GM18873 (cell line): Measurements from ENCODE around the gene PANK1.

ENCODE experiments used
- ATAC-seq: cut with Tn5 transposase; IDR thresholded peaks from one replicate; pipeline ENCODE4 v1.9.1; 2021; ENCODE audit warnings: mild to moderate bottlenecking, moderate library complexity, moderate number of reproducible peaks; ENCODE audit not compliant: unreplicated experiment, low FRiP score

The PANK1 gene

GRCh38 chr10:89652806-89653370 is 7.8 kb upstream of the PANK1 start:
- ATAC-seq = no peak

DNA sequence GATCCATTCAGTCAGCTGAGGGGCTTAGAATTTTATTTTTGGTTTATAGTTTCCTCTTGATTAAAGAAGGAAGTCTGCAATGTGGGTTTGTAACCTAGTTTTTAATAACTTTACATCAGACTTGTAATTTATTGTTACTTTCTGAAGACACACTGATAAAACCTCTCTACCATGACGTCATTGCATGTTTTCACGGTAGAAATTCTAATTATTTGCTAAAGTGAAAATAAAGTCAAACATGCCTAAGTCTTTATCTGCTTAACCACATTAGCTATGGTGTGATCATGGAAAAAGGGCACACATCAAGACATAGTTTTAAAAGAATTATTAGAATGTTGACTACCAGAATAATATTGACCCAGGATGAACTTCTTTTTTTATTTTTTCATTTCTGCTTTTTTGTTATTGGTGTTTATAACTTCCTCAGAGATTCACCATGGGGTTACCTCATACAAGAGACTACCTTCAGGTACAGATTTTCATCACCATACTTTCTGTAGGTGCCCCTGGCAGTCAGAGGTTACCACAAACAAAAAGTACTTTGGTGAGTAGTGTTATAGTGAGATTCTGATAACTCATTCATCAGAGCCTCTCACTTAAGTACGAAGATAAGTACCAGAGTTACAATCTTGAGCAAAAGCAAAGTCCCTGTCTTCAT is 7.0 kb upstream of the PANK1 start:
- no peak for ATAC-seq

GRCh38 chr10:89651205-89651915 is 6.3 kb upstream of the PANK1 start:
- no peak for ATAC-seq

- ATAC-seq = no peak
Measured at GRCh38 chr10:89649051-89649450, 4.0 kb upstream of the PANK1 start.

DNA sequence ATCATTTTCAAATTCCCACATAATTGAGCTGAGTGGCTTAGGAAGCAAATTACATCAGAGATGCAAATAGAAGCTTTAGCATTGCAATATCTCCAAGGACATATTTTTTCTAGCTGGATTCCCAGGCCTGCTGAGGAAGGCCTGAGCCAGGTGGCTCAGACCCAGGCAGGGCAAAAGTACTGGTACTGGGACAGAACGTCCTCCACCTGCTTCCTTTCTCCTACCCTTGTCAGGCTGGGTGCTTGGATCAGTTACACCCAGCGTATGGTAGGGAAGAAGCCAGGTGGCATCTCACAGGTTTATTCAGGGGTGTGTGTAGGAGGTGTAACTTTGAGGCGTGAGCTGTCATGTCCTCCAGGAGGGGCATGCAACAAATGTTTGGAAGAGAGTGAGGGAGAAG is 3.0 kb upstream of the PANK1 start:
- ATAC-seq = no peak

DNA sequence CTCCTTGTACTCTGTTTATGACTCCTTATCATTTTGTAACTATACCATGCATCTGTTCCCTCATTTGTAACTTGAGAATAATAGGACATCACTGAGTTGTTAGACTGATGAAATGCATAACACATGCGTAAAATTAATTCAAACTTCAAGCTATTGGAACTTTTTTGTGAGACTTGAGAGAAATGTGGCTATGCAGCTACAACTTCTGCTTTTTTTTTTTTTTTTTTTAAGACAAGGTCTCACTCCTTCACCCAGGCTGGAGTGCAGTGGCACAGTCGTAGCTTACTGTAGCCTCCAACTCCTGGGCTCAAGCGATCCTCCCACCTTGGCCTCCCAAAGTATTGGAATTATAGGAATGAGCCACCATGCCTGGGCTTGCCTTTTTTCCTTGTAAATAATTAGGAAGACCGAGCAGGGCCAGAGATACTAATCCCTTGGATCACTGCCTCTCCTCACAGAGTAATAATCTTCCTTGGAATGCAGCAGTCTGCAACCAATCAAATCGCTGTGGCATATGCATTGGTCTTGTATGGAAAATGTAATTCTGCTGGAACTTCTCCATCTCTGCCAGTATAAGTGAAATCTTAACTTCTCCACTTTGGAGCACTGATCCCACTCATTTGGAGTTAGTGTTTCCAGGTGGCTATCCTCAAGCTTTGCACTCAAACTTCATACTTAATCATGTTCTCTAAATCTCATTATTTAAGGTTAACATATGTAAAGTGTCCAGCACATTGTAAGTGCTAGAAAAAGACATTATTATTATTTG is 2.0 kb upstream of the PANK1 start:
- ATAC-seq = no peak

DNA sequence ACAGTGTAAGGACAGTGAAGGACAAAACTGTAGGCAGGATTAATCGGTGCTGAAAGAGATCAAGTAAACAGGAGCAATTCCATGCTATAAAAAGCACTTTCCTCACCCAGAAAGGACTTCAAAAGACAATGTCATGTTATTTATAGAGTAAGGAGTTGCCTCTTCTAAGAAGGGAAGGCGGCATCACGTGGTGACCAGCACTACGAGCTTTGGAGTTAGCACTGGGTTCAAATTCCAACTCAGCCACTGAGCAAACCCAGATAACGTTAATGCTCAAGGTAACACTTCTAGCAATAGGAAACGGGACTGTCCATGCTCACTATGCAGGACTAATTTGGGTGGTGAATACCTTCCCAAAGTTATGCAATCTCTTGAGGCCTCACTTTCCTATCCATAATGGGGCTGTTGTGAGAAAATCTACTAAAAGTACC is 715 bp upstream of the PANK1 start:
- ATAC-seq = no peak

DNA sequence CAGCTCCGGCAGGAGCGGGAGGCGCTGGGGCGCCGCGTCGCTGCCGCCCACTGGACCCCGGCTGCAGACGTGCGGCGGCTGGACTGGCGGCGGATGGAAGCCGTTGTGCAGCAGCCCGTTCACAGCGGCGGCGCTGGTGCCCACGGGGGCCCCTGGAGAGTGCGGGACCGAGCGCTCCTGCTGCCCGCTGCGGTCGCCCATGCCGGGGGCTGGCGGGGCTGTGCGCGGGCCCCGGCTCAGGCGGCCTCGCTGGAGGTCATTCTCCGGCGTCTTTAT is 413 bp downstream of the PANK1 start:
- peak; percentile 20 for ATAC-seq

DNA sequence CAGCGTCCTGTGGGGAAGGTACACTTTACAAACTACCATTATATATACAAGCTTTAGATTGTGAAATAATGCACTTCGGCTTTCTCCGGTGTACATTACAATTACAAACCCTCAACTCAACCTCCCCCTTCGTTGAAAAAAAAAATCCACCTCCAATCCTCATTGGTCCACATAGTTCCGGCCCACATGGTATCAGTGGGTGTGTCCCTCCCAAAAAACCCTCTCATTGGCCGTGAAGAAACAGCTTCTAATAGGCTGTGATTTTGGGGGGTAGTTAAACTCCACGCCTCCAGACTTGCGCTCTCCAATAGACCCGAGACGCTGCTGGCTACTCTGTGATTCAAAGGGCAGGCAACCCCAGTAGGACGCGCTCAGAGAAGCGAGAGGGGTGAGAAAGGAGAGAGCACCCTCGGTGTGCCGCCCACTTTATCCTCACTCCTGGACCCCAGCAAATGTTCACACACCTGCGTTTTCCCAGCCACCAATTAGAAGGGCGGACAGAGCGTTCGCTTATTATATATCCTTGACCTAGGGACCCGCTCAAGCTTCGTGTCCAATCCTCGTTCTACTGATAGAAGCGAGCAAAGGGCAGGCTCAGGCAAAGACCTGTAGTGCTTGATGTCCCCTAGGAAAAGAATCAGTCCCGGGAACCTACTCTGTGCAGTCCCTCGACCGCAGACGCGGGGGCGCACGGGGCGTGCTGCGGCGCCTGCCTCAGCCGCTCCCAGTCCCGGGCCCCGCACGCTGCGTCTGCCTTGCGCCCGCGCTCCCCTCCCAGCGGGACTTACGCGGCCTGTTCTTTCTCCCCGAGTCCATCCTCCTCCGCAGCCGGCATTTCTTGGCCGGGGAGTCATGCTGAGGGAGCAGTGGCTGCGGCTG is 991 bp downstream of the PANK1 start:
- peak; percentile 90 for ATAC-seq

DNA sequence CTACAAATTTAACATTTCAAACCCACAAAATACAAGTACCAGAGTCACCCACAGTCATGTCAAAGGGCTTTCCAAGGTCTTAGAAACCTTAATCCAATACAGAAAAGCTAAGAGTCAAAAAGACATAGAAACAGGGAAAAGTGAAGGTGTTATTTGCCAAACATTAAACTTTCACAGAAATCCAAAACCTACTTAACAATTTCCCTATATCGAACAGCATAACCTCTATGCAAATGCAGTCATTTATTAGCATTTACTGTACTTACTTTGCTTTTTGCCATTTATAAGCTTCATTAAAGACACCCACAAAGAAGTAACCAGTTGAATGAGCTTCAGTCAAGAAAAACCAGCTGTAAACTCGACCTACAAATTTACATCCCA is 1.6 kb downstream of the PANK1 start:
- no peak for ATAC-seq

GRCh38 chr10:89642193-89642592 is 2.8 kb downstream of the PANK1 start:
- no peak for ATAC-seq

DNA sequence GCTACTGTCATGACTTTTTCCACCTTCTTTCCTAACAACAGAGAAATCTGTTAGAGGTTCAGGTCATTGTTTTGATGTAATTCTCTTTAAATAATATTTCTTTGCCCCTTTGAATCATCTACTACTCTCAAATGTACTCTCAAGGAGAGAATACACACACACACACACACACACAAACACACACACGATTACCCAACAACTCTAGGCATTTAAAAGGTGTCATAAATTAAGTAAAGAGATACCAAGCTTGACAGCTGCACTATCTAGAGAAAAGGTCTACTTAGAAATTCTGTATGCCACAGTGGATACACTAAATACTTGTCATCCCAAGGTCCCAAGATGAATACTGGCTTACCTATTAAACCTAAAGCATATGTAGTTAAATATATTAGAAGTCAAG is 4.8 kb downstream of the PANK1 start:
- ATAC-seq = no peak

GRCh38 chr10:89639326-89639725 is 5.7 kb downstream of the PANK1 start:
- no peak for ATAC-seq

DNA sequence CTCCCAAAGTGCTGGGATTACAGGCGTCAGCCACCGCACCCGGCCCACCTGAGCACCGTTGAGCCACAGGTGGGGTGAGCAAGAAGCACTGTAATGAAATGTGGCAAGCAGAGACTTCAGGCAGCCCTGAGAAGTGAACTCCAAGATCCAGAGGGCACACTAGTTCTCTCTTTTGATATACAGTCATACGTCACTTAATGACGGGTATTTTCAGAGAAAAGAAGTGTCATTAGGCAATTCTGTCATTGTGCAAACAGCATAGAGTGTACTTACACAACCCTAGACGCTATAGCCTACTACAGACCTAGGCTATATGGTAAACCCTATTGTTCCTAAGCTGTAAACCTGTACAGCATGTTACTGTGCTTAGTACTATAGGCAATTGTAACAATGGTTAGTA is 7.9 kb downstream of the PANK1 start:
- ATAC-seq = no peak

- ATAC-seq = no peak
Measured at GRCh38 chr10:89634637-89635036, 10.4 kb downstream of the PANK1 start.

- ATAC-seq = no peak
Measured at GRCh38 chr10:89633484-89633883, 11.6 kb downstream of the PANK1 start.

GRCh38 chr10:89632824-89633223 is 12.2 kb downstream of the PANK1 start:
- no peak for ATAC-seq

DNA sequence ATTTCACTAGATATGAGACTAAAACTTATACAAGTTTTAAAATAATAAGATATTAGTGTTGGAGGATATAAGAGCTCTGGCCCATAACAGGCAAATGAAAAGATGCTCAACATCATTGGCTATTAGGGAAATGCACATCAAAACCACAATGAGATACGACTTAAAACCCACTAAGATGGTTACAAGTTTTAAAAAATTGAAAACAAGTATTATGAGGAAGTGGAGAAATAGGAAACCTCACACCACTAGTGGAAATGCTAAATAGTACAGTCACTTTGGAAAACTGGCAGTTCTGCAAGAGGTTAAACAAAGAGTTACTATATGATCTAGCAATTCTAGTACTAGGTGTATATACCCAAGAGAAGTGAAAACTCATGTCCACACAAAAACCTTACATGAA is 17.2 kb downstream of the PANK1 start:
- no peak for ATAC-seq

DNA sequence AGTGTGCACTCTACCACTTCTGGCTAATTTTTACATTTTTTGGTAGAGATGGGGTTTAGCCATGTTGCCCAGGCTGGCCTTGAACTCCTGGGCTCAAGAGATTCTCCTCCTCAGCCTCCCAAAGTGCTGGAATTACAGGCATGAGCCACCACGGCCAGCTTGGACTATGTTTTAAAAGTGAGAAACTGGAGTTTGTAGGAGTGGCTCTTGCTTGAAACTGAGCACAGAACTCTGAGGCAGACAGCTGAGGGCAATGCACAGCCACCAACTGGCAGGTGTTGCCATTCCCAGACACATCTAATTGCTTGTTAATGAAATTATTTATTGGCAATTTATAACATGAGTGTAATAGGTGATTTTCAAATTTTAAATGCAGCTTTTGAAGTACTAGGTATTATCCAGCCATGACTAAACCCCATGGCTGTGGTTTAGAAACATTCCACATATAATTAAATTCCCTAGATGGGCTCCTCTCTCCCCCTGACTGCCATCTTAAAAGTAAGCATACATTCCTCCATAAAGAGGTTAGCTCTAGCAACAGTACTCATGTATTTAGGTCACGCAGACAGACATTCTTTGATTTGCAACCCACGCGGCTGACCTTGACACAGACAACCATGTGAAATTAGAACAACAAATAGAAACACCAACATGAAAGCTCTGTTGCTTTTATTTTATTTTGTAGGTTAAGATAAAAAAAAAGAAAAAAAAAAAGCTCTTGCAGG is 19.8 kb downstream of the PANK1 start:
- ATAC-seq = no peak

DNA sequence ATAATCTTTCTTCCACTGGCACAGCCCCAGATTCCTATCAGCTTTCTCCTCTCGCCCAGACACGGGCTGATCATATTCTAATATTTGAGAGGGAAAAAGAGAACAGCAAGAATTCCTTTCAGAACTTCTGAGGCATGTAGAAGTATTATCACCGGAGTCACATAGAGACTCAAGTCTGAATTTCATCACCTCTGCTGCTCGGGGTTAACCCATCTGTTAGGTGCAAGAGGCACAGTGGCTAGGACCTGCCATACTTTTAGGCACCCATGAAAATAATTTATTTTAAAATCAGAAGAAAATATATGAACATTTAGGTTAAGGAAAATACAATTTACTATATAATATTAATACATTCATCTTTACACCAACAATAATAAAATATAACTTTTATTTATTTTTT is 21.0 kb downstream of the PANK1 start:
- no peak for ATAC-seq
